Measurements from ENCODE around the gene OGA.
A peak's percentile ranks its signal among the peaks of the same experiment; 100 is the strongest.

The OGA gene

GRCh38 chr10:101834341-101834740, 16.1 kb upstream of the OGA start:
- DNase-seq, result no peak

GRCh38 chr10:101833466-101833865, 15.2 kb upstream of the OGA start:
- DNase-seq, result peak; percentile 26

DNA sequence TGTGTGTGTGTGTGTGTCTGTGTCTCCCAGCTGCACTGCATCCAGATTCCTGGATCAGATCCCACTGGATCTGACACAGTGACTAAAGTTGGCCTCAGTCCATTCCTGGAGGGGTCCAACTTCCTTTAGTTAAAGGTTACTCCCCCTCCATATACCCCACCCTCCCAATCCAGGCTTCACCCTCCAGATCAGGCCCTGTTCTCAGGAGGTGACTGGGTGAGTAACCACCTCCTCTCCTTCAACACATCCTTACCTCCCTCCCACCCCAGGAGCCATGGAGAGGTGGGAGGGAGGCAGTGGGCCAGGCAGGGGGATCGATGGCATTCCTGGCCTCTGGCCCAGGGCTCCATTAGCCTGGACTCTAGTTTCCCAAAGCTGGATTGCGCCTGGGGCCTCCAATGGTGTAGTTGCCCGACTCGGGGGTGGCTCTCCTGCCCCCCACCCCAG, 14.1 kb upstream of the OGA start:
- no peak for DNase-seq

- DNase-seq, result no peak
Measured at GRCh38 chr10:101831169-101831811, 13.0 kb upstream of the OGA start.

- DNase-seq, result peak; percentile 93
Measured at GRCh38 chr10:101830322-101831168, 12.3 kb upstream of the OGA start.

GRCh38 chr10:101829561-101830315, 11.5 kb upstream of the OGA start:
- peak; percentile 72 for DNase-seq

DNA sequence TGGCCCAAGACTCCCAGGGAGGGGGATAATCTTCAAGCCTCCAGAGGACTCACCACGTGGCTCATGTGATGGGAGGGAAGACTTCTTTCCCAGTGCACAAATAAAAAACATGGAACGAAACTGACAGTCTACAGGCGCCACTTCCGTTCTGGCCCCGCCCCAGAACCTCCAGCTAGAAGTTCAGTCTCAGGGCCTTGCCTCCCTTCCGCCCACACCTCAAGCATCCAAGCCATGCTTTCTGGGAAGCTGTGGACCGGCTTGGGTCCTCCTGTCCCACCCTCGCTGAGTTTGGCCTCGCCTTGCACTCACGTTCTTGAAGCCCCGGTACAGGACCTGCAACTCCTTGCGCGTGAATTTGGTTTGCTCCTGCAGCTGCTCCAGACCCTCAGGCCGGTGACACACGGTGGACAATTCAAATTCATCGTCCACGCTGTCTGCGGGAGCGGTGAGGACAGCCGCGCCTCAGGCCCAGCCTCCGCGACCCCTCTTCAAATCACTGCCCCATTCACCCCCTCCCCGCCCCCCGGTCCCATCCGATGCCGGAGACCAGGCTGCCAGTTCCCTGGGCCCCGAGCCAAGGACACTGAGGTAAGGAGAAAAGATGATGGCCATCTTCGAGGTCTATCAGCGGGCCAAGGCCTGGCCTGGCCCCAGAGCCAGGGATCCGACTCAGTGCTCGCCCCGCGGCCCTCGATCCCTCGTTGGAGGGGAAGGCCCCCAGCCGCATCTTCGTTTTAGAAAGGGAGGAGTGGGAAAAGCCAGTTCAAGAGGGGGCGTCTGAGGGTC, 10.7 kb upstream of the OGA start:
- DNase-seq, result no peak

DNA sequence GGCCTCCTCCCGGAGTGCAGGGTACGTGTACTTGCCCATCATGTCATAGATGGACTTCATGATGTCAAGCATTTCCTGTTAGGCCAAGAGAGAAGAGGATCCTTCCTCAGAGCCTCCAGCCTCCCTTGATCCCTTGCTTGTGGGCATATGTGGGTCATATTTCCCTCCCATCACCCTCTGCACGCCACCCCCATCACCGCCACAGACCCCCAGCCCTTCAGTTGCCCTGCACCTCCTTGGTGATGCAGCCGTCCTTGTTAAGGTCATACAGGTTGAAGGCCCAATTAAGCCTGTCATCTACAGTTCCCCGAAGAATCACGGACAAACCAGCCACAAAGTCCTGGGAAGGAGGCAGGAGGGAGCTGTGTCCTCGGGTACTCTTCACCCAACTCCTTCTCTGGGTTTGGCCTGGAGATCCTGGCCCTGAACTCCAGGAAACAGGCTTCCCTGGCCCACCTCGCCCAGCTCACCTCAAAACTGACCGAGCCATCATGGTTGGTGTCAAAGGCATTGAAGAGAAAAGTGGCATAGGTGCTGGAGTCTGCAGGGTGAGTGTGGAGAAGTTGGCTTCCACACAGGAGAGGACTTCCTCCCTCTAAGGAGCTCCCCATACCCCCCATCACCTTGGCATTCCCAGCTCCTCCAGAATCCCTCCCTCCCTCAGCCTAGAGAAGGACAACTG, 9.8 kb upstream of the OGA start:
- no peak for DNase-seq

GRCh38 chr10:101826852-101827434, 8.7 kb upstream of the OGA start:
- no peak for DNase-seq

DNA sequence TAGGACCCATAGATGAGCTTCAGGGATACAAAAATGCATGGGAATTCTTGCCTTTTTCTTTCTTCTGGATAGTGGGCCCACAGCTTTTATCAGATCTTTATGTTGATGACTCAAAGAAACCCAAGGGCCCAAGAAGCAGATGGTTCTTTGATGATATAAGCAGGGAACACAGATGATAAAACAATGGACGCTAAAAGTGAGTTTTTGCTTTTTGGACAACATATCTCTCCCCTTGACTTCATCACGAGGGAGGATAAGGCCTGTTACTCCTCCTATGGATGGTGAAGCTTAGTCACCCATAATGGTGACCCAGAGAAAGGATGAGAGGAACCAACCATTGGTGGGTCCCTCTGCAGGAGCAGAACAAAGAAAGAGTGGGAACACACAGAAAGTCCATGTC, 6.5 kb upstream of the OGA start:
- no peak for DNase-seq

DNA sequence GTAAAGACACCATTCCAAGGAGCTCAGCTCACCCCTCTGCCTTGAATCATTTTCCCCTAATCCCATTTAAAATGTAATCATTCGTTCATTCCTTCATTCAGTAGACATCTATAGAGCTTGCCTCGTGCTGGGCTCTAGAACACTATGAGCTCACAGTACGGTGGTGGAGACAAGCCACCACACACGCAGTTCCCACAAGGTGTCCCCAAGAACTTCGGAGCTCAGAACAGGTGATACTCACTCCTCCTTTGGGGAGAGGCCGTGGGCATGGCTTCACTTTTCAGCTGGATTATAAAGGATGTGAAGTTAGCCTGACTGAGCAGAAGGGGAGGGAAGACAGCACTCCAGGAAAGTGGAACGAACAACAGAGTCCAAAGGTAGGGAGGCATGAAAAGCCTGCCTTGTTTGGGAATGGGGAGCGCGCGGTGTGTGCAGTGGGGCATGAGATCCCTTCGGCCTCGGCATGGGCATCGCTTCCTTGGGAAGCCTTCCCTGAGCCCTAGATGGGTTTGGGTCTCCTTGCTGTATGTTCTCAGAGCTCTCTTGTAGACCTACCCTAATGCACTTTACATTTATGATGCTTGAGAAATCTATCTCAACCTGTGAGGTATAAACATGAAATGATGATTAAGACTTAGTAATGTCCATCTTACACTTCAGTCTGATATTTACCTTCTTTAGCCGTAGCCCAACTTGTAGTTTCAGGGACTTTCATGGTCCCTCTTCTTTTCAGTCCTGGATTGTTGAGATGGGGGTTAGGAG, 809 bp upstream of the OGA start:
- no peak for DNase-seq

DNA sequence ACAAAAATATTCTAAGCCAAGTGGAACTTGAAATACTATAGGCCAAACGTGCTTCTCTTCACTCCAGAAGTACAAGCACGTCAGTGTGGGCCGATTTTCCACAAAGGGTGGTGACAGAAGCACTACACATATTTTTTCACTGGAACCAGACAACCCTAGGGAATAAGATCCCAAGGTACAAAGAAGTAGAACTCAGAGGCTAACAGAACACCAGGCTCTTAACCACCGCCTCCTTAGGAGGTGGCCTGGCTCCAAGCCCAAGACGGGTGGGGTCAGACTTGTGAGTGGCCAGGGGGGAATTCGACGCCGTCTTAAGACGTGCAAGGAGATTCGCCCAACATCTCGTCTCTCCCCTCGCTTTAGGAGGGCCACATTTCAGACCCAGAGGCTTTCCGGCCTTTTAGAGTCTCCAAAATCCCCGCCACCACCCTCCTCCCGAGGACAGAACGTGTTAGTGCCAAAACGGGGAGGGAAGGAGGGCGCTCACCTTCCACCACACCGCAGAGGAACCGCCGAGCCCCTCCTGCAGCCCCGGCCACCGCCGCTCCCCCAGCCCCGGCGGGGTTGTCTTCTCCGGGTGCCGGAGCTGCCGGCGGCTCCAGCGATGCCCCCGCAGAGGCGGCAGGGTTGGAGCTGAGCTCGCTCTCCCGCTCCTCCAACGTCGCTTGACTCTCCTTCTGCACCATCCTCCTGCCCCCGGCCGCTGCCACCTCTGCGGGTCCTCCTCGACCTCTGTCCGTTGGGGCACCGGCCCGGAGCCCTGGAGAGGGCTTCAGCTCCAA, 716 bp downstream of the OGA start:
- DNase-seq, result peak; percentile 39

- peak; percentile 45 for DNase-seq
Measured at GRCh38 chr10:101816913-101817336, 1.3 kb downstream of the OGA start.

GRCh38 chr10:101816376-101816775, 1.9 kb downstream of the OGA start:
- no peak for DNase-seq

DNA sequence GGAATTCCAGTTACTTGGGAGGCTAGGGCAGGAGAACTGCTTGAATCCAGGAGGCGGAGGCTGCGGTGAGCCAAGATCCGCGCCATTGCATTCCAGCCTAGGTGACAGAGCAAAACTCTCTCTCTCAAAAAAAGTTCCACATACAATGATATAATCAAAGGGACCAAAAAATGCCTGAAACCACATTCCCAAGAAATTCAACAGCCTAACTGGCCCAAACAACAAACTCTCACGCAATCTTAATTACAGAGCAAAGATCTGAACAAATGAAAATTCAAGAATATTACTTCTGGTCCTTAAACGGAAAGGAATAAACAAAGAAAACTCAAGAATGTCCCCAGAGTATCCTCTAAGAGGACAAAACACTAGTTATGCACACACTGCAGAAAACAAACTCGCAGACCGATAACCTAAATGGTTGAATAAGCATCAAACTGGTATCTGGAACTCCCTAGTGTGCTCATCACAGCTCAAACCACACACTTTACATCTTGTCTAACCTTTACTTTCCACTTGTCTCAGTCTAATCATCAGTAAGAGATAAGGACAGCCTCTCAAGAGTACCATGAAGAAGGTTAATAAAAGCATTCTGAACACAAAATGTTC, 3.7 kb downstream of the OGA start:
- DNase-seq, result peak; percentile 47

GRCh38 chr10:101812606-101813005, 5.6 kb downstream of the OGA start:
- no peak for DNase-seq

DNA sequence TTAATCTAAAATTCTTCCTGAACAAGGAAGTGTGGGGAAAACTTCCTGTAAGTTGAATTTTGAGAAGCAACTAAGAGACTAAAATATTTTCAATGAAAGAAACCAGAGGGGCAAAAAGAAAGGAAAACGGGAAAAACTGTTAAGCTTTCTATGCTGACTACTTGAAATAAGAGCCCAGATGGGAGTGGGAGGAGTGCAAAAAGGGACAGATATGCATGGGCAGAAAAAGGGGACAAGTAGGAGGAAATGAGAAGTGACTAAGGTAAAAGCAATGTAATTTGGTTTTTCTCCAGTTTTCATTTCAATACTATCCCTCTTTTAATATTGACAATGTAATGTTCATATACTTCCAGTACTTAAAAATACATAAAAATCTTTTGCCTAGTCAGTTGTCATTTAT, 11.1 kb downstream of the OGA start:
- no peak for DNase-seq

DNA sequence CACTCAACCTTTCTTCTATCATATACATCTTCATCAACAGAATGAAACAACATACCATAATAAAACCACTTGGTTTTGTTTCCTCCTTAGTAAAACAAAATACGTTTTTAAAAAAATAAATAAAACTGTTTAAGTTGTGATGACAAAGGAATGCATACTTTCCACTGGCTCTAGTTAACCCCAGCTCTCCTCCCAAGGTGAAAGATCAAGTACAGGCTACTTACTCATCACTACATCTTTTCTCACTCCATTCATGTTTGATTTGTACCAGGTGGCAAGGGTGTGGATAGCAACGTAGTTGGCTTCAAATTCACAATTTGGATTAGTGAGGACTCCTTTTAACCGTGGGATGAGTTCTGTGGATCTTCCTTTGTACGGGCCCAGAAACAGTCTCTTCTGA, 14.7 kb downstream of the OGA start:
- no peak for DNase-seq

- no peak for DNase-seq
Measured at GRCh38 chr10:101797403-101798059, 20.7 kb downstream of the OGA start.

Measured in activated CD4-positive, alpha-beta T cell treated with anti-CD3 and anti-CD28 coated beads, Interleukin-10, Interleukin-2, amounts not matched to agents 100 ng/mL and 50 ng/mL, durations not matched to agents 16 hours and 8 hours (primary cell).